Measurements from ENCODE around the gene DIPK1B. TPM values are rescaled to one million over a fixed set of nuclear protein-coding genes. Genes with fewer than 3 reads are reported as not detected.

Gene DIPK1B
- total and polyA plus RNA-seq, 2 donors (not counting 3 experiments of a cell fraction or from before 2014, with no cell fraction given), result 253 to 441 TPM

GRCh38 chr9:136740491-136740890, 28.1 kb downstream of the DIPK1B start:
- H3K9ac ChIP-seq (replicated peaks; ENCODE audit: extremely low read depth, insufficient read depth, low read length), result no peak overlapping the region
- H3K79me2 ChIP-seq (ENCODE audit: control insufficient read depth, insufficient read depth, low read length), result no peaks in the 10 kb centered on the region
- intact Hi-C loops (cut with micrococcal nuclease) (no loop called here), dilution Hi-C loops (cut with MboI; ENCODE audit: extremely low pct_ligation_motif_present, low sequenced_read_pairs) (no loop called here)
- no peaks in the 10 kb centered on the region for H3K36me3 ChIP-seq (ENCODE audit: control insufficient read depth in 2 of 2, extremely low read depth in 1 of 2, insufficient read depth in 2 of 2, low read length in 2 of 2)
- no peak for DNase-seq (ENCODE audit: low read depth, low spot score)
- no peak overlapping the region for H2AFZ ChIP-seq (ENCODE audit: low read depth, low read length)
- no peaks in the 10 kb centered on the region for H4K20me1 ChIP-seq (replicated peaks; ENCODE audit: control insufficient read depth, extremely low read depth, insufficient read depth, low read length)
- no peak for FAIRE-seq
- no peaks in the 10 kb centered on the region for H3K4me1 ChIP-seq (ENCODE audit: control insufficient read depth, extremely low read depth, insufficient read depth, low read length)
- no peak for TF ChIP-seq CTCF (IDR thresholded peaks at IDR 0.05; ENCODE audit: extremely low read depth in 1 of 2, insufficient read depth in 1 of 2, low read depth in 1 of 2, low read length in 2 of 2)
- H3K4me2 ChIP-seq (ENCODE audit: insufficient read depth, low read length), result no peak overlapping the region
- no peaks in the 10 kb centered on the region for H3K9me1 ChIP-seq (replicated peaks; ENCODE audit: control insufficient read depth, extremely low read depth, insufficient read depth, low read length)
- BruUV-seq (replicated peaks), result no TSS peak
- no peak overlapping the region for H3K4me3 ChIP-seq (replicated peaks in 1 of 3; ENCODE audit: insufficient read depth in 1 of 3, low read depth in 1 of 3, low read length in 3 of 3)
- ChIA-PET POLR2A (no interaction called here), CTCF (no interaction called here)
- H3K27ac ChIP-seq (ENCODE audit: insufficient read depth, low read depth, low read length), result no peak overlapping the region
- no peaks in the 10 kb centered on the region for H3K9me3 ChIP-seq (replicated peaks; ENCODE audit: control insufficient read depth, insufficient read depth, low read length)
- peaks cover 0 to 5% of the 10 kb centered on the region in 2 experiments for H3K27me3 ChIP-seq (ENCODE audit: control insufficient read depth in 2 of 2, insufficient read depth in 2 of 2, low read length in 2 of 2)

- Histone ChIP-seq H3K27me3 (ENCODE audit: control insufficient read depth in 2 of 2, insufficient read depth in 2 of 2, low read length in 2 of 2) (peaks cover 0 to 5% of the 10 kb centered on the region in 2 experiments), H3K27ac (ENCODE audit: insufficient read depth, low read depth, low read length) (no peak overlapping the region), H3K4me2 (ENCODE audit: insufficient read depth, low read length) (no peak overlapping the region), H3K9me1 (replicated peaks; ENCODE audit: control insufficient read depth, extremely low read depth, insufficient read depth, low read length) (no peaks in the 10 kb centered on the region), H3K36me3 (ENCODE audit: control insufficient read depth in 2 of 2, extremely low read depth in 1 of 2, insufficient read depth in 2 of 2, low read length in 2 of 2) (no peaks in the 10 kb centered on the region), H3K4me3 (replicated peaks in 1 of 3; ENCODE audit: insufficient read depth in 1 of 3, low read depth in 1 of 3, low read length in 3 of 3) (no peak overlapping the region), H3K9me3 (replicated peaks; ENCODE audit: control insufficient read depth, insufficient read depth, low read length) (no peaks in the 10 kb centered on the region), H2AFZ (ENCODE audit: low read depth, low read length) (no peak overlapping the region), H4K20me1 (replicated peaks; ENCODE audit: control insufficient read depth, extremely low read depth, insufficient read depth, low read length) (no peaks in the 10 kb centered on the region), H3K79me2 (ENCODE audit: control insufficient read depth, insufficient read depth, low read length) (no peaks in the 10 kb centered on the region), H3K9ac (replicated peaks; ENCODE audit: extremely low read depth, insufficient read depth, low read length) (no peak overlapping the region), H3K4me1 (ENCODE audit: control insufficient read depth, extremely low read depth, insufficient read depth, low read length) (no peaks in the 10 kb centered on the region)
- TF ChIP-seq POLR2AphosphoS5 (IDR thresholded peaks at IDR 0.05; ENCODE audit: insufficient read depth, low read depth, low read length), result no peak
- TF ChIP-seq GATA2 (IDR thresholded peaks at IDR 0.05; ENCODE audit: insufficient read depth, insufficient read length, low read depth, low read length), result no peak
- TF ChIP-seq MYC (IDR thresholded peaks at IDR 0.05; ENCODE audit: low read depth, low read length), result no peak
- peak; percentile 19 for TF ChIP-seq MAX (IDR thresholded peaks at IDR 0.05; ENCODE audit: insufficient read depth, insufficient read length)
- TF ChIP-seq EZH2 (IDR thresholded peaks at IDR 0.05; ENCODE audit: borderline replicate concordance, low read depth, low read length, severe bottlenecking), result no peak
- no peak for TF ChIP-seq JUN (IDR thresholded peaks at IDR 0.05; ENCODE audit: borderline replicate concordance, insufficient read depth, insufficient read length, low read depth)
- ChIA-PET CTCF (interaction anchor here (6.0 kb wide), 1 partner anchor 12 kb away, joined by 31 read pairs; no protein-coding TSS in a partner anchor), POLR2A (no interaction called here)
- FAIRE-seq (no peak), DNase-seq (ENCODE audit: low read depth, low spot score) (no peak)
- BruUV-seq (replicated peaks), result no TSS peak
- dilution Hi-C loops (cut with MboI; ENCODE audit: extremely low pct_ligation_motif_present, low sequenced_read_pairs), result no loop called here
- intact Hi-C loops (cut with micrococcal nuclease), result no loop called here
Measured at GRCh38 chr9:136740971-136741882, 28.9 kb downstream of the DIPK1B start.
